Measurements from ENCODE around the gene MRTFA. TPM values are rescaled to one million over a fixed set of nuclear protein-coding genes. Genes with fewer than 3 reads are reported as not detected.

MRTFA gene
- total RNA-seq, 4 donors from 2014 or later: 16.5 to 57.8 (median 48.9) TPM

DNA sequence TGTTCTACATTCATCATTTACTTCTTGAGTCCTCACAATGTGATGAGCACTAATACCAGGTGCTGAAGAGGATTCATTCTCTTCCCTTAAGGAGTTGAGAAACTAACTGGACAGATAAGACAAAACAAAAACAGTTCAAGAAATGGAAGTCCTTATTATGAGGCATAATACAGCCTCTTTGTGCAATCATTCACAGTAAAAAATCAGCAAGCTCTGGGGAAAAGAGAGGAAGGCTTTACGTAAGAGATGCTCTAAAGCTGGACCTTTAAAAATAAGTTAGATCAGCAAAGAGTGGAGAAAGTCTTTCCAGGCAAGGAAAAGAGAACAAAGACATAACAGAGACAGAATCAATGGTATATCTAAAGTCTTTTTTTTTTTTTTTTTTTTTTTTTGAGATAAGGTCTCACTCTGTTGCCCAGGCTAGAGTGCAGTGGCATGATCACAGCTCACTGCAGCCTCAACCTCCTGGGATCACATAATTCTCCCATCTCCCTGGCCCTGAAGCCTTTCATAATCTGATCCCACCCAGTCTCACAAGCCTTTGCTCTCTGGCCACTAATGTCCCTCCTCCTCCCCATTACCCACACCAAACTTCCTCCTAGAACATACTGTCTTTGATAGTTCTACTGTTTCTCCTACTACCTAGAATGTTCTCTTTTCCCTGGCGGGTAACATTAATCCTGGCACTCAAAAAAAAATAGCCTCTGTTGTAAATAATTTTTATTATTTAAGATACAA, 40.9 kb downstream of the MRTFA start:
- TF ChIP-seq, protein P1, sequence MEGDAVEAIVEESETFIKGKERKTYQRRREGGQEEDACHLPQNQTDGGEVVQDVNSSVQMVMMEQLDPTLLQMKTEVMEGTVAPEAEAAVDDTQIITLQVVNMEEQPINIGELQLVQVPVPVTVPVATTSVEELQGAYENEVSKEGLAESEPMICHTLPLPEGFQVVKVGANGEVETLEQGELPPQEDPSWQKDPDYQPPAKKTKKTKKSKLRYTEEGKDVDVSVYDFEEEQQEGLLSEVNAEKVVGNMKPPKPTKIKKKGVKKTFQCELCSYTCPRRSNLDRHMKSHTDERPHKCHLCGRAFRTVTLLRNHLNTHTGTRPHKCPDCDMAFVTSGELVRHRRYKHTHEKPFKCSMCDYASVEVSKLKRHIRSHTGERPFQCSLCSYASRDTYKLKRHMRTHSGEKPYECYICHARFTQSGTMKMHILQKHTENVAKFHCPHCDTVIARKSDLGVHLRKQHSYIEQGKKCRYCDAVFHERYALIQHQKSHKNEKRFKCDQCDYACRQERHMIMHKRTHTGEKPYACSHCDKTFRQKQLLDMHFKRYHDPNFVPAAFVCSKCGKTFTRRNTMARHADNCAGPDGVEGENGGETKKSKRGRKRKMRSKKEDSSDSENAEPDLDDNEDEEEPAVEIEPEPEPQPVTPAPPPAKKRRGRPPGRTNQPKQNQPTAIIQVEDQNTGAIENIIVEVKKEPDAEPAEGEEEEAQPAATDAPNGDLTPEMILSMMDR (IDR thresholded peaks at IDR 0.05; ENCODE audit: low read depth): no peak

DNA sequence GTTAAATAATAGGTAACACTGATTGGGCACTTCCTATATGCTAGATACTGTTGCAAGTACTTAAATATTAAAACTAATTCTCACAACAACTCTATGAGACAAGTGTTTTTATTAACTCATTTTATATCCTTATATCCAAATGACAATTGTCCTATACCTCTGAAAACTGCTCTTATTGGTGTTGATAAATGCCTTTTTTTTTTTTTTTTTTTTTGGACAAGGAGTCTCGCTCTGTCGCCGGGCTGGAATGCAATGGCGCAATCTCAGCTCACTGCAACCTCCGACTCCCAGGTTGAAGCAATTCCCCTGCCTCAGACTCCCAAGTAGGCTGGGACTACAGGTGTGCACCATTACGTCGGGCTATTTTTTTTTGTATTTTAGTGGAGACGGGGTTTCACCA, 41.6 kb downstream of the MRTFA start:
- TF ChIP-seq, protein P1 (IDR thresholded peaks at IDR 0.05; ENCODE audit: low read depth): no peak

DNA sequence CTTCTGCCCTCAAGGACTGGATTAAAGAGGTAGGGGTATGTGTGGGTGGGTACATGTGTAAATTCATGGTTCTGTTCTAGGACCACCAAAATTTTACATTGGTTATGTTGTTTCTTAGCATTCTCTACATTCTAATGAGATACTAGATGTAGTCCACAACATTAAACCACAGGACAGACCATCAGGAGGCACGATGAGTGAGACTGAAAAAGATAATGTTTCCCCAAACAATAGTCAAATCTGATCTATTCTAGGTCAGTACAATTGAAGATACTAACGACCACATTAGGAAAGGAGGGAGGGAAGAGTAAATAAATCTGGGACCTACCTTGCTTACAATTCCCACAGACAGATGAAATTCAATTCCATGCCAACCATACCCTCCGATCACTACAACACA, 42.2 kb downstream of the MRTFA start:
- TF ChIP-seq, protein P1 (IDR thresholded peaks at IDR 0.05; ENCODE audit: low read depth): no peak

DNA sequence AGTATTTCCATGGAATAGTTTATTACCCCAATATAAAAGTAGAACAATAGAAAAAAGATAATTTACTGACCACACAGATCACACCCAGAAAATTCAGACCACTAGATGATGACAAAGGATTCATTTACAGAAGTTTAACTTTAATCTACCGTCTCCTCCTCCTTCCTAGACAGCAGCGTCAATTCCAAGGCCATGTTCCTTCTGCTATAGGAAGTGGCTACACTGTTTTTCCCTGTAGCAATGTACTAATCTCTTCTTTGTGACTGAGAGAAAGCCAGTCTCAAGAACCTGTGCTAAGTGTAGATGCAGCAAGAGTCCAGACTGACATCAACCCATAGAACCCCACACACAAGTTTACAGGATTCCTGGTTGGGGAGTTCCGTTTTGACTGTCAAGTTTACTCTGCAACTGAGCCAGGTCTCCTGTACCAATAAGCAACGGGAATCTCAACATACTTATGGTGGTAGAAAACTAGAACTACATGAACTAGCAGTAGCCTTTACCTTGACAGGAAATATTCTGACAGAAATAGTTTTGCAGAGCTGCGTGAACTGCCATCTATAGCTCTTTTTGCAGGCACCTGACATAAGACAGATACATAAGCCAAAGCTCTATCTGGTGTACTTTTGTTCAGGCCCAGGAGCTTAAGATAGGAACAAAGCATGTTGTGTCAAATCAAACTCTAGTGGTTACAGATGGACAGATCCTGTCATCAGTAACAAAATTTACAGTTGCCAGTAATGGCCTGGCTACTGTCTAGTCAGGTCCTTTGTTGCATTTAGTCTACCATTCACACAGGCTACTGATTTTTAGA, 42.9 kb downstream of the MRTFA start:
- TF ChIP-seq, protein P1 (IDR thresholded peaks at IDR 0.05; ENCODE audit: low read depth): no peak

DNA sequence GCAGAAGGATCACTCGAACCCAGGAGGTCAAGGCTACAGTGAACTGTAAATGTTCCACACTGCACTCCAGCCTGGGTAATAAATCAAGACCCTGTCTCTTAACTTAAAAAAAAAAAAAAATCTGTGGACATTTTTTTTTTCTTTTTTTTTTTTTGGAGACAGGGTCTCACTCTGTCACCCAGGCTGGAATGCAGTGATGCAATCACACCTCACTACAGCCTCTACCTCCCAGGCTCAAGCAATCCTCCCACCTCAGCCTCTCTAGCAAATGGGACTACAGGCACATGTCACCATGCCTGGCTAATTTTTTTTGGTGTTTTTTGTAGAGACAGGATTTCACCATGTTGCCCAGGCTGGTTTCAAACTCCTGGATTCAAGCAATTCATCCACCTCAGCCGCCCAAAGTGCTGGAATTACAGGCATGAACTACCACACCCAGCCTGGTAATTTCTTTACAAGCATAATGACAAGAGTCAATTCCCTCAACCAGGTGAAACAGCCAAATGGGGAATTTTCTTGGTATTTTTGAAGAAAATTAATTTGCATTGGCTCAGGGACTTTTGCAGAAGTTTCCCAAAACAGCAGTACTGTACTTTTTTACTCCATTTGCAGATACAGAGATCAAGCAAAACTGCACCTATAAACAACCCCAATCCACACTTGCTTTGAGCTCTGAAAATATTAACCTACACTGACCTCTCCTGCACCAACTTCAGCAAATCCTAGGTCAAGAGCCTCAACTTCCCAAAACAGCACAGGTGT, 44.0 kb downstream of the MRTFA start:
- TF ChIP-seq, protein P1 (IDR thresholded peaks at IDR 0.05; ENCODE audit: low read depth): no peak

DNA sequence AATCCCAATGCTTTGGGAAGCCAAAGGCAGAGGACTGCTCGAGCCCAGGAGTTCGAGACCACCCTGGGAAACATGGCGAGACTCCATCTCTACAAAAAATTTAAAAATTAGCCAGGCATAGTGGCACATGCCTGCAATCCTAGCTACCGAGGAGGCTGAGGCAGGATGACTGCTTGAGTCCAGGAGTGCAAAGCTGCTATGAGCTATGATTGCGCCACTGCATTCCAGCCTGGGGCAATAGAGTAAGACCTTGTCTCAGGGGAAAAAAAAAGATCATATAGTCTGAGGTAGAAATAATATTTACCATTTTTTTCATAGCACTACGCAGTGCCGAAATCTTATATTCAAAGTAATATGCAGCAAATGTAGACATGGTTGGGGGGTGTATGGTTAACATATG, 47.8 kb downstream of the MRTFA start:
- TF ChIP-seq, protein P1 (IDR thresholded peaks at IDR 0.05; ENCODE audit: low read depth): no peak

DNA sequence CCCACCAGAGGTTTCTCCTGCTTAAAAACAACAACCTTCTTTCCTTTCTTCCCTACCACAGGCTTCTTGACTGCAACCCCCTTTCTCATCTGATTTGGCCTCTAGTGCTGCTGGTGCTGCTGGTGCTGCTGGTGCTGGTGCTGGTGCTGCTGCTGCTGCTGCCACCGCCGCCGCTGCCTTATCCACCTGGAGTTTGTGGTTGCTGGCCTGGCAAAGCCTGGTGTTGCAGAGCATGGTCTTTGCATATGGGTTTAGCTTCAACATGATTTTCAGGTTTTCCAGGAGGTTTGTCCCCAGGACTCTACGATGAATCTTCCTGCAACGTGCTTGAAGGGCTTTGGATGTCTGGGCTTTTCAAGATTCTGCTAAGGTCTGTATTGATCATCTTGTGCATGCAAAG, 49.7 kb downstream of the MRTFA start:
- TF ChIP-seq, protein P1 (IDR thresholded peaks at IDR 0.05; ENCODE audit: low read depth): no peak

Measured in subcutaneous adipose tissue (tissue), 4 donors.